ENCODE data around the gene MORN1.

DNA sequence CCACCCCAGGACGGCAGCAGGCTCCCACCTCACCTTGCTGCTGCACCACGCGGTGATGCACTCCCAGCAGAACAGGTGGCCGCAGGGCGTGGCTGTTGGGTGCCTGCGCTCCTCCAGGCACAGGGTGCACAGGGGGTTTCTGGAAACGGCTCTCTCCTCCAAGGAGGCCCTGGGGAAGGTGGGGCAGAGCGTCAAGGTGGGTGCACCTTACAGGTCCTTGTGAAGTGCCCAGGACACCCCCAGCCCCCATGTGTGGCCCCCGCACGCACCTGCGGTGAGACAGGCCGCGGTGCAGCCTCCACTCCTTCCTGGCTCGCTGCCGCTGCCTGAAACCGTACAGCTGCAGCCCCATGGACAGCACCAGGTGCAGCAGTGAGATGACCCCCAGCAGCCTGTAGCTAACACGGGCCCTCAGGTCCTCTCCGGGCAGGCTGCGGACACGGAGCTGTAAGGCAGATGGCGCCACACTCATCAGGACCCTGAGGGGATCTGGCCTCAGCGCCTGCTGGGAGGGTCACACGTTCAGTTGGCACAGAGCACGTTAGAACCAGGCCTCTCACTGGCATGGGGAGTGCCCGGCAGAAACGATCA lies 15.2 kb upstream of the MORN1 start:
- TF ChIP-seq, protein P1, sequence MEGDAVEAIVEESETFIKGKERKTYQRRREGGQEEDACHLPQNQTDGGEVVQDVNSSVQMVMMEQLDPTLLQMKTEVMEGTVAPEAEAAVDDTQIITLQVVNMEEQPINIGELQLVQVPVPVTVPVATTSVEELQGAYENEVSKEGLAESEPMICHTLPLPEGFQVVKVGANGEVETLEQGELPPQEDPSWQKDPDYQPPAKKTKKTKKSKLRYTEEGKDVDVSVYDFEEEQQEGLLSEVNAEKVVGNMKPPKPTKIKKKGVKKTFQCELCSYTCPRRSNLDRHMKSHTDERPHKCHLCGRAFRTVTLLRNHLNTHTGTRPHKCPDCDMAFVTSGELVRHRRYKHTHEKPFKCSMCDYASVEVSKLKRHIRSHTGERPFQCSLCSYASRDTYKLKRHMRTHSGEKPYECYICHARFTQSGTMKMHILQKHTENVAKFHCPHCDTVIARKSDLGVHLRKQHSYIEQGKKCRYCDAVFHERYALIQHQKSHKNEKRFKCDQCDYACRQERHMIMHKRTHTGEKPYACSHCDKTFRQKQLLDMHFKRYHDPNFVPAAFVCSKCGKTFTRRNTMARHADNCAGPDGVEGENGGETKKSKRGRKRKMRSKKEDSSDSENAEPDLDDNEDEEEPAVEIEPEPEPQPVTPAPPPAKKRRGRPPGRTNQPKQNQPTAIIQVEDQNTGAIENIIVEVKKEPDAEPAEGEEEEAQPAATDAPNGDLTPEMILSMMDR (IDR thresholded peaks at IDR 0.05): no peak
- TF ChIP-seq EP300 (IDR thresholded peaks at IDR 0.05): no peak
- no peak for TF ChIP-seq POLR2A (IDR thresholded peaks at IDR 0.05)
- no peak for TF ChIP-seq POLR2AphosphoS5 (IDR thresholded peaks at IDR 0.05)
